AG09319 (cell line): ENCODE data around the gene TBC1D16.

Experiments used
- DNase-seq: peaks from one replicate; pipeline ENCODE4 v3.0.0-alpha.2; 2010; ENCODE audit warnings: low read depth; ENCODE audit errors: extremely low read depth
- TF ChIP-seq, protein P1 (sequence below): IDR thresholded peaks from 2 replicates; pipeline ENCODE4 v1.5.1; 2011; ENCODE audit warnings: low read depth, mild to moderate bottlenecking, inconsistent platforms, low read length, moderate library complexity

The TBC1D16 gene

DNA sequence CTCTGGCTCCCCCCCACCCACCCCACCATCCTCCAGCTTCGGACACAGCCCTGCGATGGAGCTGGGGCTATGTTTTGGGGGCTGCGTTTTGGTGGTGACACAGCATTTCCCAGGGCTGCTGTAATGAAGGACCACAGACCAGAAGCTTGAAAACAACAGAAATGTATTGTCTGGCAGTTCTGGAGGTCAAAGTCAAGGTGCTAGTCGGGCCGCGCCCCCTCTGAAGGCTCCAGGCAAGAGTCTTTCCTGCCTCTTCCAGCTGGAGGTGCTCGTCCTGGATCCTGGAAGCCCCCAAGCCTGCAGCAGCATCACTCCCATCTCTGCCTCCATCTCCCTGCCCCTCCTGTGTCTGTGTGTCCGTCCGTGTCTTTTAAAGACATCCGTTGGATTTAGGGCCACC is 50.8 kb downstream of the TBC1D16 start:
- no peak for DNase-seq
- TF ChIP-seq, protein P1, sequence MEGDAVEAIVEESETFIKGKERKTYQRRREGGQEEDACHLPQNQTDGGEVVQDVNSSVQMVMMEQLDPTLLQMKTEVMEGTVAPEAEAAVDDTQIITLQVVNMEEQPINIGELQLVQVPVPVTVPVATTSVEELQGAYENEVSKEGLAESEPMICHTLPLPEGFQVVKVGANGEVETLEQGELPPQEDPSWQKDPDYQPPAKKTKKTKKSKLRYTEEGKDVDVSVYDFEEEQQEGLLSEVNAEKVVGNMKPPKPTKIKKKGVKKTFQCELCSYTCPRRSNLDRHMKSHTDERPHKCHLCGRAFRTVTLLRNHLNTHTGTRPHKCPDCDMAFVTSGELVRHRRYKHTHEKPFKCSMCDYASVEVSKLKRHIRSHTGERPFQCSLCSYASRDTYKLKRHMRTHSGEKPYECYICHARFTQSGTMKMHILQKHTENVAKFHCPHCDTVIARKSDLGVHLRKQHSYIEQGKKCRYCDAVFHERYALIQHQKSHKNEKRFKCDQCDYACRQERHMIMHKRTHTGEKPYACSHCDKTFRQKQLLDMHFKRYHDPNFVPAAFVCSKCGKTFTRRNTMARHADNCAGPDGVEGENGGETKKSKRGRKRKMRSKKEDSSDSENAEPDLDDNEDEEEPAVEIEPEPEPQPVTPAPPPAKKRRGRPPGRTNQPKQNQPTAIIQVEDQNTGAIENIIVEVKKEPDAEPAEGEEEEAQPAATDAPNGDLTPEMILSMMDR, result no peak

DNA sequence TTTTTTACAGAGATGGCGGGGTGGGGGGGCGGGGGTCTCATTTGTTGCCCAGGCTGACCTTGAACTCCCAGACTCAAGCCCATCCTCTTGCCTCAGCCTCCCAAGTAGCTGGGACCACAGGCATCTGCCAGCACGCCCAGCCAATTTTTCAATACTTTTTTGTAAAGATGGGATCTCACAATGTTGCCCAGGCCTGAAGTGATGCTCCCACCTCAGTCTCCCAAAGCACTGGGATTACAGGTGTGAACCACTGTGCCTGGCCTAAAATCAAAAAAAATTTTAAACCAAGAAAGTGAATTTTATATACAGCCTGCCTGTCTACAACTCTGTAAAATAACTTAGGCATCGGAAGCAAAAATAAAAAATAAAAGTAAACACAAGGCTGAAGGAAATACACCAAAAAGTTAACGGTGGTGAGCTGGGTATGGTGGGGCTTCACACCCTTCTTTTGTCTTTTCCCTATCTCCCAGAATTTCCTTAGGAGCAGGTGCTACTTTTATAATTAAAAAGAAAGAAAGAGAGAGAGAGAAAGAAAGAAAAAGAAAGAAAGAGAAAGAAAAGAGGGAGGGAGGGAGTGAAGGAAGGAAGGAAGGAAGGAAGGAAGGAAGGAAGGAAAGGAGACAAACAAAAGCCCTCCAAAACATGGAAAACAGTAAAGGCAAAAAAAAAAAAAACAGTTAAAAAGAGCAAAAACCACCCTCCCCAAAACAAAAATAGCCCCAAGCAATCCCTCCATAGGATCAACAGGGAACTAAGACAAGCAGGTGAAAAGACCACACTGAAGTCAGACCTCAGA is 51.4 kb downstream of the TBC1D16 start:
- DNase-seq, result no peak
- TF ChIP-seq, protein P1, result no peak

DNA sequence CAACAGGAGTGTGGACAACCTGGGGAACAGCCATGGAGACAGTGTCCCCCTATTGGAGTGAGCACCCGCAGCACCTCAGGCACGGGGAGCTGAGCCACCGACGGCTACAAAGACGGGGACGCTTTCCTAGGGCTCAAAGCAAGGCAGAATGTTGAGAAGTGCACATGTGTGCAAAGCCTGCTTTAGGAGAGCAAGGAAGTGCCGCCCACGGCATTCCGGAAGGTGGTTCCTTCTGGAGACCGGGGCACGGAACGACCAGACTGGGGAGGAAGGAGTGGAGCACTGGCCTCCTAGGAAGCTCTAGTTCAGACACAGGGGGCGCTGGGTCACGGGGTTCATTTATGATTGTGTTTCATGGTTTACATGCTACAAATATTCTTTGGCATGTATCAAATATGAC is 52.2 kb downstream of the TBC1D16 start:
- TF ChIP-seq, protein P1, result no peak
- no peak for DNase-seq

DNA sequence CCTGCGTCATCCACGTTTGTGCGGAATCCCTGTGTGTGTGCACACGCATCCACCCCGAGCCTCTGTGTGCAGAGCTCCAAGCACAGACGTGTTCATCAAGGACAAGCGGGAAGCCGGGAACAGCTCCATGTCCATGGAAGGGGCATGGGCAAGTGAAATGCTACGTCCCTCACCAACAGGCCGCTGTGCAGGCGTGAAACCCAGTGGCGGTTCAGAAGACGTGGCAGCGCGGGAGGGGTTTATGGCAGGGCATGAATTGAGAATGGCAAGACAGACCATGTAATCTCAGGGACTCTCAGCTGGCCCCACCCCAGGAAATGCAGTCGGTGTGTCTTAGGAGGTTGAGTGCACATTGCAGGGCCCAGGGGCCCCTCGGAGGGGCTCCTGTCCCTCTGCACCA is 52.7 kb downstream of the TBC1D16 start:
- DNase-seq, result no peak
- TF ChIP-seq, protein P1, result no peak

DNA sequence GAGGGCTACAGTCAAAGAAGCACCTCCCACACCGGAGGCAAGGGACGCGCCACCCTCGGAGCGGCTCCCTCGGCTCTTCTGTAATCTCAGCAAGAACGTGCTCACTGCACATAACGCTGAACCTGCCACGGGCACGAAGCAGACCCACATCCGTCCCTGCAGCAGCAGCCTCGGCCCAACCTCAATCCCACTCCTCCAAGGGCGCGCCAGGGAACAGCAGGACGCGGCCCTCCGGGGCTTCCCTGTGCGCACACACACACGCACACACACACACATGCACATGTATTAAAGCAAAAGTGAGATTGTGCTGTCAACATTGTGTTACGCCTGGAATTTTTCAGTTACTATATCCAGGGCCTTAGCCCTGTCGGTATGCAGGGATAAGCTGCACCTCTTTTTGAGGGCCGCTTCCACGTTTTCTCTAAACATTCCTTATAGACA is 54.0 kb downstream of the TBC1D16 start:
- no peak for DNase-seq
- TF ChIP-seq, protein P1, result no peak

DNA sequence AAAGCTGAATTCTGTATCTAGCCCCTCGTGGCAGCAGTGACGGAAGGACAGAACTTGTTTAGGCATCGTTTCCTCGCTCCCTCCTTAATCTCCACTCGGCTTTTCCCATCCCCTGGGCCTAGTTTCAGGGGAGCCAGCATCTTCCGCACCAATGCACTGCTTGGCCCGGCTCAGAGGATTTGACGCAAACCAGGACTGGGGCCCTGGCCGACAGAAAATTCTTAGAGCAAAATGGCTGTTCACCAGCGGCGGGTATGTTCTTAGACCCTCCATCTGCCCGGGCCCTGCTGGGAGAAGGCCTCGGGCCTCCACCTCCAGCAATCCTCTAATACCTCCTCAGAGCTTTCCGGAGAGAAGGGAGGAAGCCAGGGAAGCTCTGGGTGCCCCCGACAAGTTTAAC is 54.6 kb downstream of the TBC1D16 start:
- TF ChIP-seq, protein P1, result no peak
- DNase-seq, result no peak

DNA sequence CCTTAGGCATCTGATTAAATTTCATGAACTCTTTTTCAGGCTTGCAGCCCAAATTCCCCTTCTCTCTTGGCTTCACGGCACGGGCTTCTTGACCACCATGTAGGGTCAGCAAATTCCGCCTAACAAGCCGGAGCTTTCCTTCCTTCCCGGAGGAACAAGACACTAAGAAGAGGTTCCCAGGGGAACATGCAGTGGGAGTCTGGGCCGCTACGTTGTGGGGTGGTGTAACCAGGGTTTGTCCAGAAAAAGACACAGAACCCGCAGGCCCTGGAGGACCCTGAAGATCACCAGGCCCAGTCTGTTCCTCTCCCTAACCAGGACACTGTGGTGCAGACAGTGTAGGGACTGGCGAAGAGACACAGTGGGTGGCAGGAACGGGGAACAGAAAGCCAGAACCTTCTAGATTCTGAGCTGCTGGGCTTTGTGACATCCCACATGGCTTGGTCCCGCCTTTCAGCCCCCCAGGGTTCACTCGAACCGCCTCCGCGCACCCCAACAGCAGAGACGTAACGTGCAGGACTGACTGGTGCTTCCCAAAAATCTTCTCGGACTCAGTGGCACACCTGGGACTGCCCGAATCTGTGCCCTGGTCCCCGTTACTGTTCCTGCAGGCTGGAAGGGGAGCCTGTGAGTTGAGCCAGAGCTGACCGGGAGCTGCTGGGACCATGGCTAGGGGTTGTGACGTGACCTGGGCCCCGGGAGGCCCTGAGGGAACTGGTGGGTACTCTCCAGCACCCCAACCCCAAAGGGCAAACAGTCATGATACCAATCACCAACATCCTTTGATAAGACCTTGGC is 55.2 kb downstream of the TBC1D16 start:
- TF ChIP-seq, protein P1, result no peak
- DNase-seq, result no peak
